HG02623 (cell line): ENCODE results near the gene ZNF334.

ENCODE experiments used
- ATAC-seq: cut with Tn5 transposase; IDR thresholded peaks from one replicate; pipeline ENCODE4 v1.9.1; 2021; ENCODE audit warnings: moderate library complexity; ENCODE audit not compliant: unreplicated experiment

The ZNF334 gene

GRCh38 chr20:46512943-46513844 is at the start of gene ZNF334:
Gene ZNF334 (minus strand): TSS chr20:46513559. CDS start chr20:46512102, 1,457 bp downstream.
- no peak for ATAC-seq

GRCh38 chr20:46562373-46563169 is 49.2 kb upstream of the ZNF334 start:
- no peak for ATAC-seq

- no peak for ATAC-seq
Measured at GRCh38 chr20:46562009-46562372, 48.6 kb upstream of the ZNF334 start.

- no peak for ATAC-seq
Measured at GRCh38 chr20:46559685-46560440, 46.5 kb upstream of the ZNF334 start.

- no peak for ATAC-seq
Measured at GRCh38 chr20:46559001-46559400, 45.6 kb upstream of the ZNF334 start.

- ATAC-seq: no peak
Measured at GRCh38 chr20:46558511-46558959, 45.2 kb upstream of the ZNF334 start.

- ATAC-seq: no peak
Measured at GRCh38 chr20:46557231-46557956, 44.0 kb upstream of the ZNF334 start.

- ATAC-seq: no peak
Measured at GRCh38 chr20:46555370-46555956, 42.1 kb upstream of the ZNF334 start.

GRCh38 chr20:46554828-46555227 is 41.5 kb upstream of the ZNF334 start:
- no peak for ATAC-seq

GRCh38 chr20:46553926-46554325 is 40.6 kb upstream of the ZNF334 start:
- ATAC-seq: no peak

- ATAC-seq: peak; percentile 68
Measured at GRCh38 chr20:46552460-46553420, 39.4 kb upstream of the ZNF334 start.

GRCh38 chr20:46551522-46552381 is 38.4 kb upstream of the ZNF334 start:
- no peak for ATAC-seq

- no peak for ATAC-seq
Measured at GRCh38 chr20:46550461-46550860, 37.1 kb upstream of the ZNF334 start, which contains the start of gene OCSTAMP. Gene OCSTAMP (minus strand): TSS chr20:46550654. CDS start chr20:46550560, 94 bp downstream.

GRCh38 chr20:46549188-46549972 is 36.0 kb upstream of the ZNF334 start:
- no peak for ATAC-seq

GRCh38 chr20:46548688-46549087 is 35.3 kb upstream of the ZNF334 start:
- no peak for ATAC-seq

- ATAC-seq: no peak
Measured at GRCh38 chr20:46547995-46548394, 34.6 kb upstream of the ZNF334 start.

GRCh38 chr20:46546936-46547335 is 33.6 kb upstream of the ZNF334 start:
- no peak for ATAC-seq
